ENCODE data around the gene NAALADL2.

- TF ChIP-seq, protein P1, sequence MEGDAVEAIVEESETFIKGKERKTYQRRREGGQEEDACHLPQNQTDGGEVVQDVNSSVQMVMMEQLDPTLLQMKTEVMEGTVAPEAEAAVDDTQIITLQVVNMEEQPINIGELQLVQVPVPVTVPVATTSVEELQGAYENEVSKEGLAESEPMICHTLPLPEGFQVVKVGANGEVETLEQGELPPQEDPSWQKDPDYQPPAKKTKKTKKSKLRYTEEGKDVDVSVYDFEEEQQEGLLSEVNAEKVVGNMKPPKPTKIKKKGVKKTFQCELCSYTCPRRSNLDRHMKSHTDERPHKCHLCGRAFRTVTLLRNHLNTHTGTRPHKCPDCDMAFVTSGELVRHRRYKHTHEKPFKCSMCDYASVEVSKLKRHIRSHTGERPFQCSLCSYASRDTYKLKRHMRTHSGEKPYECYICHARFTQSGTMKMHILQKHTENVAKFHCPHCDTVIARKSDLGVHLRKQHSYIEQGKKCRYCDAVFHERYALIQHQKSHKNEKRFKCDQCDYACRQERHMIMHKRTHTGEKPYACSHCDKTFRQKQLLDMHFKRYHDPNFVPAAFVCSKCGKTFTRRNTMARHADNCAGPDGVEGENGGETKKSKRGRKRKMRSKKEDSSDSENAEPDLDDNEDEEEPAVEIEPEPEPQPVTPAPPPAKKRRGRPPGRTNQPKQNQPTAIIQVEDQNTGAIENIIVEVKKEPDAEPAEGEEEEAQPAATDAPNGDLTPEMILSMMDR (IDR thresholded peaks at IDR 0.05; ENCODE audit: low read depth, low read length, missing input control): no peak
- TF ChIP-seq REST (IDR thresholded peaks at IDR 0.05) (no peak), JUND (IDR thresholded peaks at IDR 0.05) (no peak), RXRA (IDR thresholded peaks at IDR 0.05) (no peak), ZBTB33 (IDR thresholded peaks at IDR 0.05) (no peak), YY1 (IDR thresholded peaks at IDR 0.05) (no peak), RAD21 (IDR thresholded peaks at IDR 0.05) (no peak), TAF1 (conservative IDR thresholded peaks at IDR 0.05) (no peak)
- TF ChIP-seq, protein P2, sequence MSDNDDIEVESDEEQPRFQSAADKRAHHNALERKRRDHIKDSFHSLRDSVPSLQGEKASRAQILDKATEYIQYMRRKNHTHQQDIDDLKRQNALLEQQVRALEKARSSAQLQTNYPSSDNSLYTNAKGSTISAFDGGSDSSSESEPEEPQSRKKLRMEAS (IDR thresholded peaks at IDR 0.05): no peak
Observed at GRCh38 chr3:175716446-175716845, 857.3 kb downstream of the NAALADL2 start.

Measured in liver (tissue), 3 donors.